ENCODE data around the gene HECW1.
"Not testable (repeated sequence)": the region's sequence is repeated elsewhere in the genome, so short reads cannot be mapped to it uniquely, and the experiment has no call there.

The HECW1 gene

GRCh38 chr7:43112941-43113621 is 634 bp downstream of the HECW1 start:
- DNase-seq, result peak; percentile 91

DNA sequence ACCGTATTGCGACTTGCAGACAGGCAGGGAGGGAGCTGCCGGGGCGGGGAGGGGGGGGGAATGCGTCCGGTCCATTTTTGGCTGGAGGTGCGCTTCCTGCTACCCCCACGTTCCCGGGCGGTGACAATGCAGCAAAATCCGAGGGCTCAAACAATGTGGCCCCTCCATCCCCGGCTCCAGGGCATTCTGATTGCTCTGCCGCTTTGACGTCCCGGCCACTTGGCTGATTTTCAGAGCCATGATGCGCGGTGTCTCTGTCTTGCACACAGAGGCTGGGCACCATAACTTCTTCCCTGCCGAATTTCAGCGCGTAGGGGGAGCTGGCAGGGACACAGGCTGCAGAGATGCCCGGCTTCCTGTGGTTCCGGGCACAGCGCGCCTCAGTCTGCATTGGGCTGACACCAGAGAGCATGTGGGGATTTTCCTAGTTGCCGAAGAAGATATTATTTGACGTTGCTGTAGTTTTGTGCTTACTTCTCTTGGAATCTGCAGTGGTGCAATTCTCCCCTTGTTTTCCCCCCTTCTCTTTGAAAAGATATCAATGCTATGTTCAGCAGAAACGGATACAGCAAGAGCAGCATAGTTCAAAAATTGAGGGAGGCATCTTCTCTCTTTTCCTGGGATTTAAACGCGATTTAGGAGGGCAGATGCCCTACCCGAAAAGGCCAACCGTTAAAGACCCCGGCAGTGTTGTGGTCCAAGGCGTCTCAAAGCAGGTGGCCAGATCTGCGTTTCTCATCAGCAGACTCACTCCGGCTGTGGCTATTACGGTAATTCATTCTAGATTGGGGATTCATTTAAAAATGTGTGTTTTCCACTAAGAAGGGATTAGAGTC is 1.4 kb downstream of the HECW1 start:
- peak; percentile 66 for DNase-seq

DNA sequence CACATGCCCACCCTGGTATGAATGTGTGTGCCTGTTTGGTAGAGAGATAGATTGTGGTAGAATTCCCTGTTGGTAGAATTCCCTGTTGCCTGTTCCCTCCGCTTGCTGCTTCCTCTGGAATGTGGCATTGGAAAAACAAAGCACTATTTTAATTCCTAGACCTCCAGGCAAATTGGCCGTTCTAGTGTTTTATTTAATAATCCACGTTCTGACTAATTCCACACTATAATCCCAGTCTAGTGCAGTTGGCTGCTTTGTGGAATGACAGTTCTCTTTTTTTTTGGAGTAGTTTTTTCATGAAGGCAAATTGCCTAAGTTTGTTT is 2.0 kb downstream of the HECW1 start:
- DNase-seq, result no peak

- no peak for DNase-seq
Measured at GRCh38 chr7:43116451-43116850, 4.0 kb downstream of the HECW1 start.

- DNase-seq, result no peak
Measured at GRCh38 chr7:43117095-43117494, 4.6 kb downstream of the HECW1 start.

GRCh38 chr7:43117861-43118260 is 5.4 kb downstream of the HECW1 start:
- no peak for DNase-seq

- DNase-seq, result no peak
Measured at GRCh38 chr7:43118313-43118712, 5.9 kb downstream of the HECW1 start.

- no peak for DNase-seq
Measured at GRCh38 chr7:43119371-43120075, 7.1 kb downstream of the HECW1 start.

DNA sequence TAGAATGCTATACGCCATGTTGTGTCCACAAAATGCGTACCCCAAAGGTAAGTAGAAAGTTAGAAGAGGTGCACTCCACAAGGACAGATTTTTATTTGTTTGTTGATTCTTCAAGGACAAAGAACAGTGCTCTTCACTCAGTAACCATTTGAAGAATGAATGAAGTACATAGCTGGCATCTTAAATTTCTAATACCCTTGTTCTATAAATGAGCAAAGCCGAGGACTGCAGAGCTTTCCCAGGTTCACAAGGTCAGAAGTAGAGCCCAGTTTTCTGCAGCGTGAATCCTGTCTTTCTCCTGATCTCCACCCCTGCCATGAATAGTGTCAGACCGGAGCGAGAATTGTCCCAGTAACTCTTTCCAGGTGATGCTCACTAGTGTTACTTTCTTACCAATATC is 9.5 kb downstream of the HECW1 start:
- DNase-seq, result no peak

- DNase-seq, result no peak
Measured at GRCh38 chr7:43123457-43123856, 11.0 kb downstream of the HECW1 start.

- DNase-seq, result no peak
Measured at GRCh38 chr7:43124388-43124787, 11.9 kb downstream of the HECW1 start.

GRCh38 chr7:43130347-43130746 is 17.9 kb downstream of the HECW1 start:
- DNase-seq, result no peak

DNA sequence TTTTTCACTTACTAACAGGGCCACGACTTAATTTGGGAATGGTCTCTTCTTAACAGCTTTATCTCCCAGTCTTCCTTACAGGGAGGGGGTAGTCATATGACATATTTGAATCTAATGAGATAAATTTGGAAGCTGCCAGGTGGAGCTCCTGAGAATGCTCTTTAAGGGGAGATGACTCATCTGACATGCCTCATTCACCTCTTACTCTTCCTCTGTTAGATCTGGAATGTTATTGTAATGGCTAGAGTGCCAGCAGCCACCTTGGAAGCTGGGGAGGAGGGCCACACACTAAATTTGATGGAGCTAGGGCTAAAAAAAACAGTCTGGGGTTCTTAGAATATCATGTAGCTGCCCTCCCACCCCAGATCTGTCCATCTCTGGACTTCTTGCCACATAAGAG is 22.7 kb downstream of the HECW1 start:
- DNase-seq, result no peak

DNA sequence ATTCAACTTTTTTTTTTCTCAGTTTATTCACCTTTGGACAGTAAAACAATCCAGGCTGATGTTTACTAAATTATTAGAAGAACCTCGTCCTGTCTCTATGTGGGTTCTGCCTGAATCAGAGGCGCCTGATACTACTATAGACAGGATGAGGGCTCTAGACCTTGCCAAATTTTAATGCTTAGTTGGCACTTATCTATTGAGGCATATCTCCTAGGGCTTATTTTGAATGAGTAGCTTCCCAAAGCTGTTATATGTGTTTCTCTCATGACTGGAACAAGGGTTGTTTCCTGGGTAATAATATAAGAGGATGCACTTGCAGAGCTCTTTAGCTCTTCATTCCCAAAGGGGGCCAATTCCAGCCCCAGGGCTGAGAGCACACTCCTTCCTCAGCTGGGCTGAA is 23.6 kb downstream of the HECW1 start:
- DNase-seq, result no peak

DNA sequence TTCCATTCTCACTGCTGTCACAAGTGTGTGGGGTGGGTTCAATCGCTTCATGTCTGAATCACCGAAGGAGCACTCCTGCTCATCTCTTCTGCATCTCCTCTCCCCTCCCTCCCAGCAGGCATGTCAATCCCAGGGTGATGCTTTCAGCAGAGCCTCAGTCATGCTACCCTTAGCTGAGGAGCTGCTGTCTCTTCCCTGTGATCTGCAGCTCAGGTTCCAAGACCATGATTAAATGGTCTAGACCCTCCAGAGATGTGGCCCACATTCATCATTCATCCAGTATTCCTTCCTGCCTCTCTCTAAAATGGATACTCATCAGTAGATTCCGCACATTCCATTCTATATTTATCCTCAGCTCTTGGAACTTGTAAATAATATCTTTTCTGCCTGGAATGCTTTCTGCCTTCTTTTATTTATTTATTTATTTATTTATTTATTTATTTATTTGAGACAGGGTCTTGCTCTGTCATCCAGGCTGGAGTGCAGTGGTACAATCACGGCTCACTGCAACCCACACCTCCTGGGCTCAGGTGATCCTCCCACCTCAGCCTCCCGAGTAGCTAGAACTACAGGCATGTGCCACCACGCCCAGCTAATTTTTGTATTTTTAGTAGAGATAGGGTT is 24.8 kb downstream of the HECW1 start:
- DNase-seq, result not testable (repeated sequence)

GRCh38 chr7:43137811-43138210 is 25.4 kb downstream of the HECW1 start:
- no peak for DNase-seq

GRCh38 chr7:43138710-43139109 is 26.3 kb downstream of the HECW1 start:
- no peak for DNase-seq

- DNase-seq, result no peak
Measured at GRCh38 chr7:43139137-43139536, 26.7 kb downstream of the HECW1 start.

DNA sequence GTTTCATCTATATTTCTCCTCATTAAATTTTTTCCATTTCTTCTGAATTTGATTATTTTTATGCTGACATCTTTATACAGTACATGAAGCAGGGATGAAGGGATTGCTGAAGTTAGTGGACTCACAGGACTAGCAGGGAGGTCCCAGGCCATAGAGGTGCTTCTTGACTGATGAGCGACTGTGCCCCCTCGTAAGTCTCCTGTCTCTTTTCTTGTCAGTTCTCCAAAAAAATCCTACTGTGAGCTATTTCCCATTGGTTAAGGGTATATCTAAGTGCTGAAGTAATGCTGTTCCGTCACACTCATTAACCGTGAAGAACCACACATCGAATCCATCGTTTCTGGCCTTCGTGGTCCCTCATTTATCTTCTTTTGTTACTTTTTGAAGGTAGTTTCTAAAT is 27.7 kb downstream of the HECW1 start:
- no peak for DNase-seq

DNA sequence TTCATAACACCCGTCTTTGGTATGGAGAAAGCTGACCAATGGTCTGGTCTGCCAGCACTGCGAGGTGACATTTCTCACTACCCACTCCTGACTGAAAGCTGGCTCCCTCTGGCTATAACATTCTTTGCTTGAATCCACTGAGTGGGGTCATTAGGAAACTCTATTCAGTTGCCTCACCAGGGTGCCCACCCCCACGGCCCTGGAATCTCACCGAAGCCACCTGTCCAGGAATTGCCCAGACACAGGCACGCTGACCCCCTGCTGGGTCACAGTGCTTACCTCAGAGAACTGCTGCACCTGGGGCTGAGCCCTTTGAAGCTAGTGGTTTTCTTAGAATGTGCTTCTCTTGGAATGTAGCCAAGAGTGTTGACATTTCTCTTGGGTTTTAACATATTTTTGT is 28.6 kb downstream of the HECW1 start:
- DNase-seq, result no peak

DNA sequence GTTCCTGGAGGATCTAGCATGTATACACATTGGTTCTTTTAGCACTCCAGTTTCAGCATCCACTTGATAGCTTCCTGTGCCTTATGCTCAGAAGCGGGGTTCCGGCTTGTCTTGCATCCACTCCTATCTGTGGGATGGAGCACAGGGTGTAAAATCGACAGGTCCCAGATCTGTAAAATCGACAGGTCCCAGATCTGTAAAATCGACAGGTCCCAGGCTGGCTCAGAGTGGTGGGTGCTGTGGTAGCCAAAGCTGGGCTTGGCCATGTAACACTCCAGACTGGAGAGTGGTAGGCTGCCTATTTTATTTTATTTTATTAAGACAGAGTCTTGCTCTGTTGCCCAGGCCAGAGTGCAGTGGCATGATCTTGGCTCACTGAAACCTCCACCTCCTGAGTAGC is 30.3 kb downstream of the HECW1 start:
- DNase-seq, result no peak

DNA sequence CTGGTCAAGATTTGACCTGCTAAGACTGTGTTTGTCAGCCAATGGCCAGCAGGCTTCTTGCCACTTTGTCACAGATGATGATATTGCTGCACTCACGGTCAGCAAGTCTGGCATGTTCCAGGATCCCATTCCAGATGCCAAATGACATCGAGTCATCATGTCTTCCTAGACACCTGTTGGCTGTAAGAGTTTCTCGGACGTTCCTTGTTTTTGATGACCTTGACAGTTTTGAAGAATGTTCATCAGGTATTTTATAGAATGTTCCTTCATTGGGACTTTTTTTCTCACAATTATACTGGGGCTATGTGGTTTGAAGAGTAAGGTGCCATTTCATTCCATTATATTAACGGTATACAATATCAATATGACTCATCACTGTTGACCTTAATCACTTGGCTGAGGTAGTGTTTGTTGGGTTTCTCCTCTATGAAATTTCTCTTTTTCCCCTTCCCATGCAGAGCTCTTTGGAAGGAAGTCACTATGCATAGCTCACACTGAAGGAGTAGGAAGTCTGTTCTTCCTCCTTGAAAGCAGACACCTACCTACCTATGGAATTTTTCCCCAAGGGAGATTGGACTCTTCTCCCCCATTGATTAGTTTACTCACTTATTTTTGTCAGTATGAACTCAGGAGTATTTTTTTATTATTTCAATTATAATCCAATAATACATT is 31.6 kb downstream of the HECW1 start:
- no peak for DNase-seq

GRCh38 chr7:43148161-43148731 is 35.8 kb downstream of the HECW1 start:
- DNase-seq, result no peak

Measured in retina (tissue), 1 donor.